GM13976 (cell line): ENCODE results near the gene FOXP2.

ENCODE experiments used
- DNase-seq: peaks from one replicate; pipeline ENCODE4 v3.0.0; 2012; ENCODE audit warnings: low spot score
- CTCF ChIP-seq: IDR thresholded peaks from 2 replicates; pipeline ENCODE4 v1.5.1; 2012; ENCODE audit warnings: borderline replicate concordance, mild to moderate bottlenecking; ENCODE audit not compliant: insufficient read depth; ENCODE audit errors: extremely low read depth, missing control alignments, control extremely low read depth
- in situ Hi-C: fragments of 300-500 bp; cut with MboI; formaldehyde crosslinking; loops from one replicate; pipeline ENCODE4 v1.12.0; 2022; ENCODE audit warnings: low sequenced_read_pairs, mixed read lengths, inconsistent platforms; ENCODE audit not compliant: unreplicated experiment

FOXP2 gene

GRCh38 chr7:114422507-114423501 lies 8.2 kb downstream of the FOXP2 start:
- no peak for DNase-seq
- in situ Hi-C loops = no loop called here
- no peak for TF ChIP-seq CTCF

GRCh38 chr7:114426382-114426781 lies 11.8 kb downstream of the FOXP2 start:
- no peak for TF ChIP-seq CTCF
- DNase-seq = no peak
- in situ Hi-C loops = no loop called here

- TF ChIP-seq CTCF = no peak
- no peak for DNase-seq
- in situ Hi-C loops = no loop called here
Observed at GRCh38 chr7:114426824-114427223, 12.2 kb downstream of the FOXP2 start.

GRCh38 chr7:114428211-114428610 lies 13.6 kb downstream of the FOXP2 start:
- no peak for DNase-seq
- TF ChIP-seq CTCF = no peak
- in situ Hi-C loops = no loop called here

GRCh38 chr7:114431189-114431588 lies 16.6 kb downstream of the FOXP2 start:
- no peak for TF ChIP-seq CTCF
- in situ Hi-C loops = no loop called here
- no peak for DNase-seq

GRCh38 chr7:114432061-114432460 lies 17.4 kb downstream of the FOXP2 start:
- in situ Hi-C loops = no loop called here
- no peak for DNase-seq
- no peak for TF ChIP-seq CTCF
